ENCODE measurements around the gene KIAA0586. TPM values are rescaled to one million over a fixed set of nuclear protein-coding genes. Genes with fewer than 3 reads are reported as not detected.

Gene KIAA0586
- total RNA-seq, 1 experiment from 2014 or later = 13.5 TPM

- Histone ChIP-seq H3K27me3 (replicated peaks; ENCODE audit: control insufficient read depth, insufficient read depth, low read length) (no peaks in the 10 kb centered on the region; the same call in 1 of the 2 replicates), H3K9me3 (no peaks in the 10 kb centered on the region), H3K36me3 (ENCODE audit: control insufficient read depth, insufficient read depth, low read length) (no peaks in the 10 kb centered on the region), H3K4me1 (no peaks in the 10 kb centered on the region), H3K4me3 (ENCODE audit: low read depth, low read length) (no peak overlapping the region)
- Mint-ChIP-seq H3K27ac (ENCODE audit: unreplicated experiment) (no peak overlapping the region), H3K36me3 (ENCODE audit: insufficient read depth, unreplicated experiment) (no peaks in the 10 kb centered on the region), H3K4me1 (ENCODE audit: low read depth, unreplicated experiment) (no peaks in the 10 kb centered on the region), H3K4me3 (ENCODE audit: unreplicated experiment) (no peak overlapping the region), H3K9me3 (ENCODE audit: unreplicated experiment) (no peaks in the 10 kb centered on the region), H3K27me3 (ENCODE audit: insufficient read depth, unreplicated experiment) (peaks cover 6% of the 10 kb centered on the region)
- ChIA-PET CTCF (interaction anchor here (1.1 kb wide), 1 partner anchor 71 kb away, joined by 3 read pairs; no protein-coding TSS in a partner anchor), POLR2A (no interaction called here)
- DNase-seq = no peak
- no peak for TF ChIP-seq CTCF (IDR thresholded peaks at IDR 0.05; ENCODE audit: insufficient read depth in 1 of 2, low read depth in 1 of 2, low read length in 1 of 2, severe bottlenecking in 1 of 2, unreplicated experiment in 1 of 2)
- intact Hi-C loops (cut with micrococcal nuclease; ENCODE audit: unreplicated experiment) = no loop called here
- no TSS peak for BruUV-seq (replicated peaks)
Observed at GRCh38 chr14:58572473-58572853, 144.9 kb downstream of the KIAA0586 start.

- H3K4me1 ChIP-seq = no peaks in the 10 kb centered on the region
- no peak overlapping the region for H3K27ac Mint-ChIP-seq (ENCODE audit: unreplicated experiment)
- H3K27me3 Mint-ChIP-seq (ENCODE audit: insufficient read depth, unreplicated experiment) = peaks cover 8% of the 10 kb centered on the region
- H3K4me3 ChIP-seq (ENCODE audit: low read depth, low read length) = no peak overlapping the region
- no peaks in the 10 kb centered on the region for H3K36me3 ChIP-seq (ENCODE audit: control insufficient read depth, insufficient read depth, low read length)
- ChIA-PET POLR2A (no interaction called here), CTCF (interaction anchor here (1.1 kb wide), 1 partner anchor 72 kb away, joined by 3 read pairs; no protein-coding TSS in a partner anchor)
- no peaks in the 10 kb centered on the region; the same call in 1 of the 2 replicates for H3K27me3 ChIP-seq (replicated peaks; ENCODE audit: control insufficient read depth, insufficient read depth, low read length)
- no TSS peak for BruUV-seq (replicated peaks)
- no peaks in the 10 kb centered on the region for H3K9me3 Mint-ChIP-seq (ENCODE audit: unreplicated experiment)
- DNase-seq = no peak
- H3K36me3 Mint-ChIP-seq (ENCODE audit: insufficient read depth, unreplicated experiment) = no peaks in the 10 kb centered on the region
- intact Hi-C loops (cut with micrococcal nuclease; ENCODE audit: unreplicated experiment) = no loop called here
- H3K9me3 ChIP-seq = no peaks in the 10 kb centered on the region
- no peak overlapping the region for H3K4me3 Mint-ChIP-seq (ENCODE audit: unreplicated experiment)
- no peak for TF ChIP-seq CTCF (IDR thresholded peaks at IDR 0.05; ENCODE audit: insufficient read depth in 1 of 2, low read depth in 1 of 2, low read length in 1 of 2, severe bottlenecking in 1 of 2, unreplicated experiment in 1 of 2)
- H3K4me1 Mint-ChIP-seq (ENCODE audit: low read depth, unreplicated experiment) = no peaks in the 10 kb centered on the region
Observed at GRCh38 chr14:58572863-58573262, 145.3 kb downstream of the KIAA0586 start.

- intact Hi-C loops (cut with micrococcal nuclease; ENCODE audit: unreplicated experiment) = loop anchor here (2.0 kb wide), 1 partner anchor 74 kb away; no protein-coding TSS in a partner anchor
- no peak overlapping the region for H3K4me3 Mint-ChIP-seq (ENCODE audit: unreplicated experiment)
- H3K4me1 Mint-ChIP-seq (ENCODE audit: low read depth, unreplicated experiment) = no peaks in the 10 kb centered on the region
- peaks cover 8% of the 10 kb centered on the region for H3K27me3 Mint-ChIP-seq (ENCODE audit: insufficient read depth, unreplicated experiment)
- no peak for DNase-seq
- H3K9me3 Mint-ChIP-seq (ENCODE audit: unreplicated experiment) = no peaks in the 10 kb centered on the region
- Histone ChIP-seq H3K36me3 (ENCODE audit: control insufficient read depth, insufficient read depth, low read length) (no peaks in the 10 kb centered on the region), H3K27me3 (replicated peaks; ENCODE audit: control insufficient read depth, insufficient read depth, low read length) (no peaks in the 10 kb centered on the region; the same call in 1 of the 2 replicates), H3K9me3 (no peaks in the 10 kb centered on the region), H3K4me1 (no peaks in the 10 kb centered on the region), H3K4me3 (ENCODE audit: low read depth, low read length) (no peak overlapping the region)
- BruUV-seq (replicated peaks) = no TSS peak
- POLR2A ChIA-PET = no interaction called here
- peak in 1 of 2 experiments; percentile 12 for TF ChIP-seq CTCF (IDR thresholded peaks at IDR 0.05; ENCODE audit: insufficient read depth in 1 of 2, low read depth in 1 of 2, low read length in 1 of 2, severe bottlenecking in 1 of 2, unreplicated experiment in 1 of 2)
- no peaks in the 10 kb centered on the region for H3K36me3 Mint-ChIP-seq (ENCODE audit: insufficient read depth, unreplicated experiment)
- CTCF ChIA-PET = interaction anchor here (1.0 to 1.2 kb wide), 2 partner anchors 22 to 73 kb away, joined by 4 to 18 read pairs; no protein-coding TSS in a partner anchor
- H3K27ac Mint-ChIP-seq (ENCODE audit: unreplicated experiment) = no peak overlapping the region
Observed at GRCh38 chr14:58574623-58575022, 147.1 kb downstream of the KIAA0586 start.
